K562 (cell line): Measurements from ENCODE around the gene LUC7L3. TPM values are rescaled to one million over a fixed set of nuclear protein-coding genes. Genes with fewer than 3 reads are reported as not detected.

Experiments used
- ARID2 ChIP-seq: fragments of 450-650 bp; IDR thresholded peaks from 2 replicates; pipeline ENCODE4 v1.6.1; 2017; ENCODE audit warnings: antibody characterized with exemption, mild to moderate bottlenecking
- CBFB ChIP-seq: sonication (generic); formaldehyde crosslinking; IDR thresholded peaks from 2 replicates; pipeline ENCODE4 v1.4.0; 2020; ENCODE audit warnings: mild to moderate bottlenecking, missing genetic modification reagents
- CBX3 ChIP-seq, 2 experiments: IDR thresholded peaks; 1 replicate in 1 of 2; 2 replicates in 1 of 2; pipeline ENCODE4 v1.6.1; 2012; ENCODE audit warnings: inconsistent platforms in 2 of 2, low read length in 2 of 2, borderline replicate concordance in 1 of 2, control low read depth in 1 of 2
- E2F8 ChIP-seq: fragments of 450-650 bp; IDR thresholded peaks from 2 replicates; pipeline ENCODE4 v1.7.1; 2018; ENCODE audit warnings: mild to moderate bottlenecking, low read depth; ENCODE audit not compliant: partially characterized antibody
- ELK3 ChIP-seq: fragments of 450-650 bp; formaldehyde crosslinking; IDR thresholded peaks from 2 replicates; pipeline ENCODE4 v1.4.0; 2020; ENCODE audit warnings: mild to moderate bottlenecking
- HCFC1 ChIP-seq: IDR thresholded peaks from 2 replicates; pipeline ENCODE4 v1.6.1; 2012; ENCODE audit warnings: low read depth, low read length, improper control_type of control experiment
- HINFP ChIP-seq: fragments of 450-650 bp; conservative IDR thresholded peaks from 2 replicates; pipeline ENCODE4 v1.6.1; 2016; ENCODE audit warnings: missing genetic modification characterization, low read depth, mild to moderate bottlenecking, control low read depth, missing compliant biosample characterization
- LCOR ChIP-seq: sonication (generic); formaldehyde crosslinking; IDR thresholded peaks from 2 replicates; pipeline ENCODE4 v1.8.0; 2022; ENCODE audit warnings: mild to moderate bottlenecking, missing genetic modification reagents
- MTA3 ChIP-seq: fragments of 450-650 bp; formaldehyde crosslinking; IDR thresholded peaks from 2 replicates; pipeline ENCODE4 v1.6.1; 2017; ENCODE audit warnings: mild to moderate bottlenecking, borderline replicate concordance
- NR0B1 ChIP-seq: fragments of 450-650 bp; IDR thresholded peaks from one replicate; pipeline ENCODE4 v1.6.1; 2018; ENCODE audit warnings: mild to moderate bottlenecking, moderate library complexity; ENCODE audit not compliant: partially characterized antibody
- ZNF277 ChIP-seq: fragments of 250-450 bp; sonication (Bioruptor Pico); IDR thresholded peaks from 2 replicates; pipeline ENCODE4 v1.8.0; 2022; ENCODE audit warnings: inconsistent platforms, mild to moderate bottlenecking, moderate library complexity, borderline replicate concordance
- ZNF280A ChIP-seq: fragments of 450-650 bp; IDR thresholded peaks from 2 replicates; pipeline ENCODE4 v1.6.1; 2018; ENCODE audit warnings: mild to moderate bottlenecking, low read depth; ENCODE audit not compliant: partially characterized antibody
- ZNF354B ChIP-seq: fragments of 250-450 bp; sonication (Bioruptor Pico); IDR thresholded peaks from 2 replicates; pipeline ENCODE4 v1.4.0; 2020
- ZNF766 ChIP-seq: fragments of 200-800 bp; sonication (Bioruptor generic); conservative IDR thresholded peaks from 2 replicates; pipeline ENCODE4 v1.6.1; 2016; ENCODE audit warnings: missing genetic modification characterization, missing compliant biosample characterization
- ZNF77 ChIP-seq: fragments of 250-450 bp; sonication (Bioruptor Pico); IDR thresholded peaks from 2 replicates; pipeline ENCODE4 v1.5.0; 2020
- ZNF778 ChIP-seq: fragments of 450-650 bp; formaldehyde crosslinking; IDR thresholded peaks from 2 replicates; pipeline ENCODE4 v1.4.0; 2020; ENCODE audit warnings: mild to moderate bottlenecking, moderate library complexity
- ZNF780A ChIP-seq: fragments of 250-450 bp; sonication (Bioruptor Pico); IDR thresholded peaks from 2 replicates; pipeline ENCODE4 v1.5.0; 2021; ENCODE audit warnings: mild to moderate bottlenecking
- polyA plus RNA-seq, 8 experiments: library from polyadenylated mRNA; depleted of rRNA in 4 of 8; stranded (reverse) in 5 of 8; unstranded in 3 of 8; fragments of >200 nt; fragmentation: Nextera tagmentation in 2 of 8; fragmentation: Illumina TruSeq in 1 of 8; extraction: Ambion mirVana in 2 of 8; extraction: Trizol in 1 of 8; gene quantifications; 2 replicates each; pipeline versions ENCODE4 v1.2.1 to v1.2.3, GENCODE V29; 2011 to 2014; ENCODE audit warnings: inconsistent platforms in 1 of 8, missing spikeins in 1 of 8
- total RNA-seq, 7 experiments: library from RNA; depleted of rRNA in 6 of 7; stranded (reverse); fragments of >200 nt in 6 of 7; fragmentation: Illumina TruSeq in 2 of 7; extraction: Trizol in 2 of 7; gene quantifications; 2 replicates each; pipeline versions ENCODE4 v1.2.1 to v1.2.3, GENCODE V29; 2011 to 2021; ENCODE audit warnings: low replicate concordance in 1 of 7

LUC7L3 gene
- total and polyA plus RNA-seq, 9 of the 15 experiments (the other 6 are each of a cell fraction or from before 2014, with no cell fraction given) = 80.8 to 284 (median 127) TPM

- TF ChIP-seq ZNF277 (CRISPR knock-in tag) = no peak
- no peak for TF ChIP-seq ELK3 (CRISPR knock-in tag)
- no peak for TF ChIP-seq MTA3
- no peak for TF ChIP-seq HINFP (tag)
- TF ChIP-seq ZNF766 (CRISPR knock-in tag) = no peak
- TF ChIP-seq ARID2 = peak; percentile 95
- no peak for TF ChIP-seq HCFC1
- TF ChIP-seq CBFB (CRISPR knock-in tag) = no peak
- no peak for TF ChIP-seq ZNF77 (CRISPR knock-in tag)
- peak; percentile 32 for TF ChIP-seq E2F8
- TF ChIP-seq ZNF780A = no peak
- TF ChIP-seq LCOR = peak; percentile 32; the same call in 1 of the 2 replicates
- no peak for TF ChIP-seq ZNF778 (CRISPR knock-in tag)
- no peak for TF ChIP-seq ZNF280A
- no peak for TF ChIP-seq NR0B1
- no peak for TF ChIP-seq CBX3 (IDR thresholded peaks at IDR 0.05; ENCODE audit: borderline replicate concordance in 1 of 2, low read length in 2 of 2)
- TF ChIP-seq ZNF354B = no peak
These were observed 37.9 kb upstream of the LUC7L3 start (continued) for GRCh38 chr17:50681263-50682200.
